Activated T-cell treated with anti-CD3 and anti-CD28 coated beads, Interleukin-2, amount 50 U/mL, for 1 hour (primary cell): ENCODE measurements around the gene DGCR8.

ENCODE experiments used
- DNase-seq: peaks from one replicate; pipeline ENCODE4 v3.0.0-alpha.2; 2020

Gene DGCR8

GRCh38 chr22:20142711-20143621 is 62.9 kb downstream of the DGCR8 start:
- DNase-seq, result no peak

DNA sequence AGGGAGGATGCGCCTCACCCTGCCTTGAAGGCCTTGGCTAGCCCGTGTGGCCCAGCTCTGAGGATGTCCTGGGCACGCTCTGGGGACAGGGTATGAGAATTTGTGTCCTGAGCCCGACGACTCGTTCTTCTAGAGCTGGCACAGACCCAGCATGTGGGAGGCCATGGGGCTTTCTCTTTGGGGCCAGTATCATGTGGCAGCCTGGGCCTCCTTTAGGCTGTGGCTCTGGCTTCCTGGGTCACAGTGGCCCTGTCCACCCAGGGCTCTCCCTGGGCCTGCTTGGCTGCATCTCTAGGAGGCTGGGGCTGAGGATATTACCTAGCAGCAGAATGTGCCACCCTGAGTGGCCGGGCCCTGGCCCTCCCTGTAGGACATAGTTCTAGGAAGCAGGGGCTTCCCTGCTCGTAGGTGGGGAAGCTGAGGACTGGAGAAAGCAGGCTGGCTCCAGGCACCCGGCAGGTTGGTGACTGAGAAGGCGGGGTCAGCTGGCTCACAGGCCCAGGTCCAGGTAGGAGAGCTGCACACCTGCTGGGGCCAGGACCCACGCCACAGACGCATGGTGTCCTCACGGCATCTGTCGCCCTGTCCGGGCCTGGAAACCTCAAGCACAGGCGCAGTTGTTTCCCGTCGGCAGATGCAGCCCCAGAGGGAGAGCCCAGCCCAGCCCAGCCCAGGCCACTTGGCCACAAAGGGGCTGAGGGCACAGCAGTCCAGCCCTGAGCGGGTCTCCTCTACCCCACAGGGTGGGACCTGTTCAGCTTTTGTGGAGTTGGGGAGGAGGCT is 64.0 kb downstream of the DGCR8 start:
- DNase-seq, result no peak

- DNase-seq, result no peak
These were observed 65.3 kb downstream of the DGCR8 start for GRCh38 chr22:20145206-20145831.

- no peak for DNase-seq
These were observed 65.8 kb downstream of the DGCR8 start for GRCh38 chr22:20145832-20146223.

- DNase-seq, result no peak
These were observed 66.7 kb downstream of the DGCR8 start for GRCh38 chr22:20146777-20147176.

DNA sequence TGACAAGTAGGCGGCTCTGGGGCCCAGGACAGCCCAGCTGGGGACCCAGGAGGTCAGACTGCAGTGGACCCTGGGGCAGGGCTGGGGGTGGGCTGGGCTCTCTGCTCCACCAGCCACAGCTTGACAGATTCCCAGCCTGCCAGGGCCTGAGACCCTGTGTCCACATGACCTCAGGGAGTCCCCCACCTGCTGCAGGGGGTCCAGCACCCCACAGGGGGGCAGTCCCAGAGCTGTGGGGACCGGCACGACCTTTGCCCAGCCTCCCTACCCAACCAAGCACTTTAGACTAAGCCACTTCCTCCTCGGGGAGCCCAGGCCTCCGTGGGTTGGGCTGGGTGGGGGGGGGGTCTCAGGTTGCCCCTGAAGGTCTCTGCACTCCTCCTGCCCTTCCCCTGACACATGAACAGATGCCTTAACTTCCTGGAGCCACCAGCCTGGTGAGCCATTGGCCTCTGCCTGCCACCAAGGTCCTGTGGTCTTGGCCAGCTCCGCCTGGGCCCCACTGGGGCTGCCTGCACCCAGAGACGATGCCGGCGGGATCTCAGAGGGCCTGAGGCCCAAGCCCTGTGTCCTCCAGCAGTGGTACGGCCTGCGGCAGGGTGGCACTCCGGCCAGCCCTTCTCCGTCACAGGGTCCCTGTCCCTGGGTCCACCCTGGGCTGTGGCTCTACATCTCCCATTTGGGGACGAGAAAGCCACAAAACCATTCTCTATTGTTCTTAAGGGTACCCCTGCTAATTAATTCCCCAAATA is 67.4 kb downstream of the DGCR8 start:
- no peak for DNase-seq

DNA sequence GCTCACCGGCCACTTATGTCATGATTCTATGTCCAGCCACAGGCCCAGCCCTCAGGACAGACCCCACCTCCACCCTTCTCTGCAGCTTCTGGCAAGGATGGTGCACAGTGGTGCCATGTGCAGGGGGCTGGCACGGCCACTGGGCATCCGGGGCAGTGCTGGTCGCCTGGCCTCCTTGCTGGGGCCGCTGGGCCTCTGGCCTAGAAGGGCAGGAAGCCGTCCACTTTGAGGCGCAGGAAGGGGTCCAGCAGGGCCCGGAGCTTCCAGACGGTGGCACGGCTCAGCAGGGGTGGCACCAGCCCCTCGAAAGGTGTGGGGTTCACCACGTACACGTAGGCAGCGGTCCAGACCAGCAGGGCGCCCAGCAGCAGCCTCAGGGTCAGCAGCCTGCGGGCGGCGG is 68.4 kb downstream of the DGCR8 start:
- DNase-seq, result no peak

- no peak for DNase-seq
These were observed 69.5 kb downstream of the DGCR8 start for GRCh38 chr22:20149257-20150250.

GRCh38 chr22:20150381-20151275 is 70.6 kb downstream of the DGCR8 start, which contains the start of gene CCDC188:
Gene CCDC188, minus strand, starts transcription at chr22:20151055. Its CDS starts 69 bp downstream, at chr22:20150986.
- DNase-seq, result no peak

DNA sequence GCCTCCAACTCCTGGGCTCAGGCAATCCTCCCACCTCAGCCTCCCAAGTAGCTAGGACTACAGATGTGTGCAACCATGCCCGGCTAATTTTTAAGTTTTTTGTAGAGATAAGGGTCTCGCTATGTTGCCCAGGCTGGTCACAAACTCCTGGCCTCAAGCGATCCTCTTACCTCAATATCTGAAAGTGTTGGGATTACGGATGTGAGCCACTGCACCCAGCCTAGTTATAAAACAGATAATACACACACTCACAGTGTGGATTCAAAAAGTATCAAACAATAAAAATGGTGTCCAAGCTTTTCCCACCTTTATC is 71.2 kb downstream of the DGCR8 start:
- no peak for DNase-seq

GRCh38 chr22:20152464-20152890 is 72.4 kb downstream of the DGCR8 start:
- no peak for DNase-seq

- no peak for DNase-seq
These were observed 73.9 kb downstream of the DGCR8 start for GRCh38 chr22:20153945-20154344.

DNA sequence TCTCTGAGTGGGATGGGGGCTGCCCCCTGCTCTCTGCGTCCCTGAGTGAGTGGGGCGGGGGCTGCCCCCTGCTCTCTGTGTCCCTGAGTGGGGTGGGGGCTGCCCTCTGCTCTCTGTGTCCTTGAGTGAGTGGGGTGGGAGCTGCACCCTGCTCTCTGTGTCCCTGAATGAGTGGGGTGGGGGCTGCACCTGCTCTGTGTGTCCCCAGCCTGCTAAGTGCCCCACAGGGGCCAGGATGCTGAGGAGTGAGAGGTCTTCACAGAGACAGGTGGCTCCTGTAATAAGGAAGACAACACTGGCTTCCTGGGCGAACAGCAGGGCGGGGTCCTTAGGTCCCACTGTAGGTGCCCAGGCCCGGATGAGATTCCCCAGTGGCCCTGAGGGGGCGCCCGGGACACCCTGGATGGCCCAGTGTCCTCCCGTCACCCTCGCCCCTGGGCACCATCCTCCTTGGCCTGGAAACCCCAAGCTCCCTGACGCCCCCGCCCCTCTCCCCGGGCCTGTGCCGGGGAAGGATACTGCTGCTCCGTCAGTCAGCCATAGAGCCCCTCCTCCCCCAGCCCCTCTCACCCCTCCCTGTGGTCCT is 74.7 kb downstream of the DGCR8 start:
- no peak for DNase-seq

GRCh38 chr22:20155330-20156041 is 75.4 kb downstream of the DGCR8 start:
- DNase-seq, result no peak

DNA sequence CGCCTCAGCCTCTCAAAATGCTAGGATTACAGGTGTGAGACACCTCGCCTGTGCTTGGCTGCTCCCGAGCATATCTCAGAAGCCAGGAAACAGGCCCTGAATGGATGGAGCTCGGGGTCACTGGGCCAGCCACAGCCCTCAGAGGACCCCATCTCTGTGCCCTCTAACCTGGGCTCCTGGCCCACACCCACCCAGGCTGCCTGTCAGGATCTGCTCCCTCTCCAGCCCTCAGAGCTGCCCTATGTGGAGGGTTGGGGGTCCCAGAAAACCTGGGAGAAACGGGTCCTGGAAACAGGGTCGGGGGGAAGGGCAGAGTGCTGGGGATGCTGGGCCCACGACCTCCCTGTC is 76.0 kb downstream of the DGCR8 start:
- DNase-seq, result no peak

DNA sequence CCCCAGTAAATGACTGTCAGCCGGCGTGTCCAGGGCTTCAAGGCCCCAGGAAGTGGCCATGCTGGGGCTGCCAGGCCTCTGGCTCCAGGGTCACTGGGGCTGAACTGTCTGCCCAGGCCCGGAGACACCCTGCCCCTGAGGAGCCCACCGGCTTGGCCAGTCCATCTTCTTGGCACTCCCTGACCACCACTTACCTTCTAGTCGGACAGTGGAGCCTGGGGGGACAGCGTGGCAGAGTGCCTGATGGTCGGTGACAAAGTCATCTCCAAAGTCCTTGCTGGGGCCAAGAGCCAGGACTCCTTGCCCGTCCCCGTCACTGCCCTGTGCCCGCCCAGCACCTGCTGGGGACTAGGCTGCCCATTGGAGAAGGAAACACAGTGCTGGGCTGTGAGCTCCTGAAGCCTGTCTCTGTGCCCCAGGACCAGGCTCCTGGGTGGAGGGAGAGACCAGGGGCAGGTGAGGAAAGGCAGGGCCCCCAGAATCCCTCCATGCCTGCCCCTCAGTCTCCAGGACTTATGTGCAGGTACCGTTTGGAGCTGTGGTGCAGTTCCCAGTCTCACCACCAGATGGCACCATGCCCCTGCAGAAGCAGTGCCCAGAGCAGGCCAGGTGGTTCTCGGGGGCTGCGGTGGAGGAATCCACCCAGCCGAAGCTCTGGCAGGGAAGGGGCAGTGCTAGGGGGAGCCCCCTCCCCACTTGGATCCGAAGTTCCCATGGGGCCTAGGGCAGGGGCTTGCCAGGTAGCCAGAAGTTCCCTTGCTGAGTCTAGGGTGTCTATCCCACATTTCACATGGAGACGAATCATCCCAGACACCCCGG is 76.8 kb downstream of the DGCR8 start:
- DNase-seq, result peak; percentile 94

DNA sequence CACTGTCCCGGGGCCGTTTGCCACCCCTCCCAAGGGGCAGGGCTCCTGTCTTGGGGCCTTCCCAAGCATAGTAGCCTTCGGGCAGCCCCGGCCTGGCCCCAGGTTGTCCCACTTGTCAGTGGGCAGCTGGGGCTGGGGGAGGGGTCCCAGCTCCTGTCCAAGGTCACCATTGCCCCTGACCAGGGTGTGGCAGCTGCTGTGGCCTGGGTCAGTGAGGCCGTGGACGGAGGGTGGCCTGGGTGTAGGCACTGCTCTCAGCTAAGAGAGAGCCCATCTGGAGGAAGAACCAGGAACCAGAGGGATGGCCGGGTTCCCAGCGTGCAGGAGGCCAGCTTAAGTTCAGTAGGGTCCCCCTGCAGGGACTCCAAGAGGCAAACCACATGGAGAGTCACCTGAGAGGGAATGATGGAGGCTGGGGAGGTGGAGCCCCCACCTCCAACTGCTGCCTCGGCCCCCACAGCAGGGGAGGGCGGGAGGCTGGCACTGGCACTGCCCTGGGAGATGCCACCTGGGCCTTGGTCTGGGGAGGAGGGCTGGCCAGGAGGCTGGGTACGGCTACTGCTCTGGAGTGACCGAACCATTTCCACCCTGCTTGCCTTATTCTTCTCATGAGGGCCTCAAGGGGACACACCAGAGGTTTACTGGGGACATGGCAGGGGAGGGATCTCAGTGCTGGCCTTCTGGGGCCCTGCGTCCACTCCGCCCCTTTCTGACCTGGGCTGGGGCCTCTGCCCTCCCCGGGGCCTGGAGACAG is 77.6 kb downstream of the DGCR8 start:
- no peak for DNase-seq
